GM18909 (cell line): Measurements from ENCODE around the gene SH3TC1.

ENCODE experiments used
- ATAC-seq: cut with Tn5 transposase; IDR thresholded peaks from one replicate; pipeline ENCODE4 v1.9.1; 2021; ENCODE audit warnings: mild to moderate bottlenecking; ENCODE audit not compliant: unreplicated experiment, poor library complexity

SH3TC1 gene

GRCh38 chr4:8198906-8199593 is at the start of gene SH3TC1:
Gene SH3TC1 (plus strand): TSS chr4:8199290. CDS start chr4:8205195, 5,905 bp downstream.
- ATAC-seq, result peak; percentile 82

GRCh38 chr4:8149664-8150063 is 49.4 kb upstream of the SH3TC1 start:
- ATAC-seq, result no peak

GRCh38 chr4:8150152-8151090 is 48.7 kb upstream of the SH3TC1 start:
- ATAC-seq, result no peak

- ATAC-seq, result no peak
These were observed 47.9 kb upstream of the SH3TC1 start for GRCh38 chr4:8151165-8151650.

- no peak for ATAC-seq
These were observed 46.8 kb upstream of the SH3TC1 start for GRCh38 chr4:8152090-8152864.

- ATAC-seq, result no peak
These were observed 46.2 kb upstream of the SH3TC1 start for GRCh38 chr4:8152865-8153257.

GRCh38 chr4:8153441-8153840 is 45.6 kb upstream of the SH3TC1 start:
- no peak for ATAC-seq

- no peak for ATAC-seq
These were observed 44.0 kb upstream of the SH3TC1 start for GRCh38 chr4:8155048-8155447.

- no peak for ATAC-seq
These were observed 43.2 kb upstream of the SH3TC1 start for GRCh38 chr4:8155660-8156421.

- ATAC-seq, result no peak
These were observed 42.5 kb upstream of the SH3TC1 start for GRCh38 chr4:8156617-8157016.

- no peak for ATAC-seq
These were observed 41.6 kb upstream of the SH3TC1 start for GRCh38 chr4:8157496-8157895.

- no peak for ATAC-seq
These were observed 41.0 kb upstream of the SH3TC1 start for GRCh38 chr4:8157944-8158709.

GRCh38 chr4:8158710-8159536 is 40.2 kb upstream of the SH3TC1 start, which contains the start of gene ABLIM2:
Gene ABLIM2 (minus strand): TSS chr4:8158813. CDS start chr4:8158689, 124 bp downstream.
- ATAC-seq, result peak; percentile 97

GRCh38 chr4:8159537-8160232 is 39.4 kb upstream of the SH3TC1 start:
- no peak for ATAC-seq

- no peak for ATAC-seq
These were observed 38.9 kb upstream of the SH3TC1 start for GRCh38 chr4:8160233-8160560.

- no peak for ATAC-seq
These were observed 38.5 kb upstream of the SH3TC1 start for GRCh38 chr4:8160572-8160971.

- ATAC-seq, result no peak
These were observed 36.5 kb upstream of the SH3TC1 start for GRCh38 chr4:8162625-8163024.

- ATAC-seq, result no peak
These were observed 36.1 kb upstream of the SH3TC1 start for GRCh38 chr4:8163026-8163425.
